Tibial artery (tissue), 4 donors: ENCODE data around the gene E2F3.

Experiments used
- DNase-seq, 2 donors: peaks; one replicate each; pipeline ENCODE4 v3.0.0-alpha.2; 2019
- H3K27ac ChIP-seq, 2 donors: fragments of 200-600 bp; sonication (generic) in 1 of 2; 1 replicate in 1 of 2; 2 replicates in 1 of 2; pipeline ENCODE4 v1.5.1; 2018 to 2019; ENCODE audit warnings: mild to moderate bottlenecking in 1 of 2
- H3K27me3 ChIP-seq, 2 donors: fragments of 200-600 bp; sonication (generic) in 1 of 2; one replicate each; pipeline versions ENCODE4 v1.5.1 to v1.6.0; 2016 to 2019
- H3K36me3 ChIP-seq, 3 donors: fragments of 200-600 bp; sonication (generic) in 2 of 3; one replicate each; pipeline ENCODE4 v1.5.1; 2016 to 2019; ENCODE audit warnings: mild to moderate bottlenecking in 2 of 3
- H3K4me1 ChIP-seq, 4 donors: fragments of 200-600 bp; sonication (generic) in 2 of 4; 1 replicate in 3 of 4; 2 replicates in 1 of 4; pipeline ENCODE4 v1.5.1; 2016 to 2019
- H3K4me3 ChIP-seq, 2 donors: fragments of 200-600 bp; sonication (generic) in 1 of 2; 1 replicate in 1 of 2; 2 replicates in 1 of 2; pipeline ENCODE4 v1.5.1; 2018 to 2019; ENCODE audit warnings: mild to moderate bottlenecking in 2 of 2
- H3K9me3 ChIP-seq, 3 donors: fragments of 200-600 bp; sonication (generic) in 1 of 3; one replicate each; pipeline ENCODE4 v1.5.1; 2016 to 2019
- CTCF ChIP-seq, 2 experiments: fragments of 200-600 bp in 1 of 2; fragments of 450-650 bp in 1 of 2; IDR thresholded peaks; one replicate each; pipeline ENCODE4 v1.5.1; 2017 to 2019; ENCODE audit warnings: antibody characterized with exemption in 2 of 2, mild to moderate bottlenecking in 1 of 2, moderate library complexity in 1 of 2
- intact Hi-C: fragments of 100-400 bp; cut with DNase I; formaldehyde crosslinking; loops from one replicate; pipeline ENCODE4 v1.15.0; 2023; ENCODE audit warnings: low total_unique reads

The E2F3 gene

GRCh38 chr6:20447581-20448132 is 46.0 kb downstream of the E2F3 start:
- no peak for TF ChIP-seq CTCF (IDR thresholded peaks at IDR 0.05)
- no peak for DNase-seq
- Histone ChIP-seq H3K27ac (no peak overlapping the region), H3K27me3 (no peaks in the 10 kb centered on the region), H3K9me3 (no peaks in the 10 kb centered on the region), H3K36me3 (no peaks in the 10 kb centered on the region), H3K4me3 (no peak overlapping the region), H3K4me1 (peaks cover 0 to 9% (median 5%) of the 10 kb centered on the region in 4 donors)
- intact Hi-C loops = no loop called here

- Histone ChIP-seq H3K4me3 (no peak overlapping the region), H3K27me3 (no peaks in the 10 kb centered on the region), H3K27ac (no peak overlapping the region), H3K36me3 (no peaks in the 10 kb centered on the region), H3K4me1 (peaks cover 0 to 9% (median 5%) of the 10 kb centered on the region in 4 donors), H3K9me3 (no peaks in the 10 kb centered on the region)
- intact Hi-C loops = no loop called here
- DNase-seq = no peak
- TF ChIP-seq CTCF (IDR thresholded peaks at IDR 0.05) = no peak
These were observed 47.1 kb downstream of the E2F3 start for GRCh38 chr6:20448828-20449227.

GRCh38 chr6:20454204-20454824 is 52.6 kb downstream of the E2F3 start:
- H3K4me3 ChIP-seq = no peak overlapping the region
- H3K27ac ChIP-seq = no peak overlapping the region
- intact Hi-C loops = no loop called here
- no peaks in the 10 kb centered on the region for H3K9me3 ChIP-seq
- H3K27me3 ChIP-seq = no peaks in the 10 kb centered on the region
- no peak for DNase-seq
- H3K4me1 ChIP-seq = peaks cover 0 to 17% (median 8%) of the 10 kb centered on the region in 4 donors
- no peaks in the 10 kb centered on the region for H3K36me3 ChIP-seq
- no peak for TF ChIP-seq CTCF (IDR thresholded peaks at IDR 0.05)

GRCh38 chr6:20455251-20455940 is 53.7 kb downstream of the E2F3 start:
- intact Hi-C loops = no loop called here
- Histone ChIP-seq H3K27me3 (no peaks in the 10 kb centered on the region), H3K36me3 (no peaks in the 10 kb centered on the region), H3K4me1 (peaks cover 0 to 17% (median 8%) of the 10 kb centered on the region in 4 donors), H3K27ac (peak overlapping the region in 1 of 2 donors; percentile 2), H3K9me3 (no peaks in the 10 kb centered on the region), H3K4me3 (no peak overlapping the region)
- no peak for DNase-seq
- TF ChIP-seq CTCF (IDR thresholded peaks at IDR 0.05) = no peak

- DNase-seq = no peak
- Histone ChIP-seq H3K27me3 (no peaks in the 10 kb centered on the region), H3K4me3 (no peak overlapping the region), H3K9me3 (no peaks in the 10 kb centered on the region), H3K4me1 (peaks cover 0 to 10% (median 8%) of the 10 kb centered on the region in 4 donors), H3K36me3 (no peaks in the 10 kb centered on the region), H3K27ac (no peak overlapping the region)
- intact Hi-C loops = no loop called here
- TF ChIP-seq CTCF (IDR thresholded peaks at IDR 0.05) = no peak
These were observed 56.6 kb downstream of the E2F3 start for GRCh38 chr6:20458027-20458894.
